Measurements from ENCODE around the gene ITPR3. TPM values are rescaled to one million over a fixed set of nuclear protein-coding genes. Genes with fewer than 3 reads are reported as not detected.
"Not testable (repeated sequence)": the region's sequence is repeated elsewhere in the genome, so short reads cannot be mapped to it uniquely, and the experiment has no call there.

Gene ITPR3
- polyA plus RNA-seq, 1 of the 3 experiments (the other 2 are of a cell fraction): 8.1 TPM

DNA sequence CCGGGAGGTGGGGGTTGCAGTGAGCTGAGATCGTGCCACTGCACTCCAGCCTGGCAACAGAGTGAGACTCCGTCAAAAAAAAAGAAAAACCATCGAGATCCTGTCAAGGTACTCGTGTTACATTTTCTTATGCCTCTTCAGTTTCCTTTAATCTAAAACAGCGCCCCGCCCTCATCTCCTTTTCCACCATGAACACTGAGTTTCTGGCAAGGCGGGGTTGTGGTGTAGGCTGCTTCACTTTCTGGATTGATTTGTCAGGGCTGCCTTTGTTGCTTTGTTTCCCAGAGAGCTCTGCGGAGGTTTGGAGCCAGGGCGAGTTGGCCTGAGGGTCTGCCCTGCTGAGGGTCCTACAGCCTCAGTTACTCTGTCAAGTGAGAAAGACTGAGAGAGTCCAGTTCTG lies 8.9 kb downstream of the ITPR3 start:
- TF ChIP-seq ZBTB33 (IDR thresholded peaks at IDR 0.05; ENCODE audit: borderline replicate concordance, low read depth) (no peak), RFX5 (IDR thresholded peaks at IDR 0.05; ENCODE audit: low read length) (no peak), TAF1 (IDR thresholded peaks at IDR 0.05; ENCODE audit: borderline replicate concordance, low read depth, low read length) (no peak), FOXJ3 (CRISPR knock-in tag; IDR thresholded peaks at IDR 0.05) (no peak), TEAD4 (IDR thresholded peaks at IDR 0.05; ENCODE audit: borderline replicate concordance, insufficient read depth) (no peak), USF2 (IDR thresholded peaks at IDR 0.05; ENCODE audit: borderline replicate concordance, low read depth, low read length) (no peak), FOSL2 (IDR thresholded peaks at IDR 0.05; ENCODE audit: borderline replicate concordance, low read depth) (no peak), JUND (IDR thresholded peaks at IDR 0.05) (no peak), YY1 (IDR thresholded peaks at IDR 0.05; ENCODE audit: low read depth) (no peak), NFIC (IDR thresholded peaks at IDR 0.05; ENCODE audit: borderline replicate concordance) (no peak), POLR2AphosphoS5 (IDR thresholded peaks at IDR 0.05; ENCODE audit: low read depth, low read length) (no peak)
- ChIA-PET CTCF (interaction anchor here (0.7 to 1.8 kb wide), 4 partner anchors 11 to 70 kb away, joined by 3 to 6 read pairs (median 3); no protein-coding TSS in a partner anchor), POLR2A (no interaction called here)
- Histone ChIP-seq H3K9ac (no peak overlapping the region), H4K20me1 (ENCODE audit: insufficient read depth) (no peaks in the 10 kb centered on the region), H2AFZ (ENCODE audit: low read depth) (no peak overlapping the region), H3K27ac (ENCODE audit: low read depth in 2 of 2, low read length in 1 of 2) (no peak overlapping the region), H3K4me2 (no peak overlapping the region), H3K27me3 (ENCODE audit: insufficient read depth) (no peaks in the 10 kb centered on the region), H3K36me3 (replicated peaks in 1 of 2; ENCODE audit: control insufficient read depth in 1 of 2, insufficient read depth in 2 of 2, low read length in 1 of 2) (no peaks in the 10 kb centered on the region), H3K4me1 (ENCODE audit: control insufficient read depth in 1 of 2, insufficient read depth in 2 of 2, low read depth in 1 of 2, low read length in 1 of 2) (peaks cover 0 to 19% of the 10 kb centered on the region in 2 experiments; a peak in 1 of 4 replicates), H3K79me2 (ENCODE audit: insufficient read depth) (no peaks in the 10 kb centered on the region), H3K9me3 (no peaks in the 10 kb centered on the region), H3K4me3 (ENCODE audit: low read depth in 2 of 2, low read length in 1 of 2) (no peak overlapping the region), H3K9me2 (no peaks in the 10 kb centered on the region), H3F3A (replicated peaks; ENCODE audit: insufficient read depth) (peaks cover under 1% of the 10 kb centered on the region)
- 89% methylated on average over 7 of the region's 10 CpGs for WGBS (ENCODE audit: low lambda C conversion rate)
- no peak for DNase-seq

GRCh38 chr6:33631521-33631920 lies 10.4 kb downstream of the ITPR3 start:
- H3K27me3 ChIP-seq (ENCODE audit: insufficient read depth); H2AFZ ChIP-seq (ENCODE audit: low read depth); H3K36me3 ChIP-seq (replicated peaks in 1 of 2; ENCODE audit: control insufficient read depth in 1 of 2, insufficient read depth in 2 of 2, low read length in 1 of 2); H3F3A ChIP-seq (replicated peaks; ENCODE audit: insufficient read depth); H3K4me2 ChIP-seq; H4K20me1 ChIP-seq (ENCODE audit: insufficient read depth); H3K4me3 ChIP-seq (ENCODE audit: low read depth in 2 of 2, low read length in 1 of 2); DNase-seq; H3K9me2 ChIP-seq; H3K9me3 ChIP-seq; H3K79me2 ChIP-seq (ENCODE audit: insufficient read depth); POLR2A ChIA-PET; H3K9ac ChIP-seq; H3K27ac ChIP-seq (ENCODE audit: low read depth in 2 of 2, low read length in 1 of 2): not testable (repeated sequence)
- CTCF ChIA-PET: interaction anchor here (0.8 to 3.4 kb wide), 14 partner anchors 10 to 80 kb away, joined by 3 to 28 read pairs (median 6); partner anchors contain the start of genes ITPR3 and UQCC2
- peaks cover 0 to 21% of the 10 kb centered on the region in 2 experiments; a peak in 1 of 4 replicates for H3K4me1 ChIP-seq (ENCODE audit: control insufficient read depth in 1 of 2, insufficient read depth in 2 of 2, low read depth in 1 of 2, low read length in 1 of 2)
- WGBS (ENCODE audit: low lambda C conversion rate): 96% methylated on average over 13 of the region's 13 CpGs
